GM21526 (cell line): Measurements from ENCODE around the gene TMEM52.

Experiments
- ATAC-seq: cut with Tn5 transposase; IDR thresholded peaks from one replicate; pipeline ENCODE4 v1.9.1; 2021; ENCODE audit warnings: moderate library complexity; ENCODE audit not compliant: unreplicated experiment, low FRiP score

TMEM52 gene

GRCh38 chr1:1918901-1919303 is at the start of gene TMEM52:
TSS of gene TMEM52 (minus strand) at chr1:1919279. CDS start at chr1:1919265, 14 bp downstream.
- peak; percentile 21 for ATAC-seq

GRCh38 chr1:1967879-1968278 is 48.8 kb upstream of the TMEM52 start:
- ATAC-seq: no peak

GRCh38 chr1:1967151-1967550 is 48.1 kb upstream of the TMEM52 start:
- ATAC-seq: no peak

GRCh38 chr1:1966071-1966740 is 47.1 kb upstream of the TMEM52 start:
- no peak for ATAC-seq

GRCh38 chr1:1965546-1965945 is 46.5 kb upstream of the TMEM52 start:
- ATAC-seq: no peak

GRCh38 chr1:1964811-1965210 is 45.7 kb upstream of the TMEM52 start:
- ATAC-seq: no peak

GRCh38 chr1:1963570-1963969 is 44.5 kb upstream of the TMEM52 start:
- ATAC-seq: no peak

- ATAC-seq: no peak
Measured at GRCh38 chr1:1962752-1963151, 43.7 kb upstream of the TMEM52 start.

GRCh38 chr1:1960480-1961196 is 41.6 kb upstream of the TMEM52 start:
- ATAC-seq: no peak

GRCh38 chr1:1959840-1960479 is 40.9 kb upstream of the TMEM52 start:
- ATAC-seq: no peak

- ATAC-seq: no peak
Measured at GRCh38 chr1:1959459-1959839, 40.4 kb upstream of the TMEM52 start.

- no peak for ATAC-seq
Measured at GRCh38 chr1:1958071-1958541, 39.0 kb upstream of the TMEM52 start.

GRCh38 chr1:1957533-1957961 is 38.5 kb upstream of the TMEM52 start:
- ATAC-seq: no peak

GRCh38 chr1:1956586-1957532 is 37.8 kb upstream of the TMEM52 start:
- no peak for ATAC-seq

GRCh38 chr1:1956101-1956500 is 37.0 kb upstream of the TMEM52 start:
- ATAC-seq: no peak

GRCh38 chr1:1955621-1956094 is 36.6 kb upstream of the TMEM52 start:
- ATAC-seq: no peak

GRCh38 chr1:1954831-1955441 is 35.9 kb upstream of the TMEM52 start:
- ATAC-seq: no peak

GRCh38 chr1:1954015-1954414 is 34.9 kb upstream of the TMEM52 start:
- no peak for ATAC-seq

GRCh38 chr1:1950940-1951339 is 31.9 kb upstream of the TMEM52 start:
- ATAC-seq: no peak

- ATAC-seq: no peak
Measured at GRCh38 chr1:1948783-1949182, 29.7 kb upstream of the TMEM52 start.
